GM18507 (cell line): ENCODE measurements around the gene LRRC8D.

Experiments used
- DNase-seq: peaks from one replicate; pipeline ENCODE4 v3.0.0; 2011; ENCODE audit warnings: low read depth; ENCODE audit not compliant: insufficient read length; ENCODE audit errors: extremely low spot score
- FAIRE-seq: peaks from 2 replicates; lab custom pipeline; 2011; peaks lifted over from hg19 to GRCh38; lab: Jason Lieb, UNC

LRRC8D gene

GRCh38 chr1:89887713-89888112, 66.9 kb downstream of the LRRC8D start:
- FAIRE-seq (no peak), DNase-seq (no peak)

GRCh38 chr1:89888480-89889322, 67.9 kb downstream of the LRRC8D start:
- DNase-seq (no peak), FAIRE-seq (no peak)

- DNase-seq: no peak
- no peak for FAIRE-seq
Observed at GRCh38 chr1:89889323-89889615, 68.4 kb downstream of the LRRC8D start.

- DNase-seq (no peak), FAIRE-seq (no peak)
Observed at GRCh38 chr1:89890085-89890752, 69.4 kb downstream of the LRRC8D start.

GRCh38 chr1:89892816-89893215, 72.0 kb downstream of the LRRC8D start:
- FAIRE-seq: no peak
- DNase-seq: no peak

- DNase-seq (no peak), FAIRE-seq (no peak)
Observed at GRCh38 chr1:89894210-89895201, 73.7 kb downstream of the LRRC8D start.

GRCh38 chr1:89896105-89896942, 75.5 kb downstream of the LRRC8D start:
- DNase-seq (no peak), FAIRE-seq (no peak)

- FAIRE-seq: no peak
- DNase-seq: no peak
Observed at GRCh38 chr1:89897347-89898133, 76.7 kb downstream of the LRRC8D start.

GRCh38 chr1:89898150-89898549, 77.3 kb downstream of the LRRC8D start:
- FAIRE-seq: no peak
- no peak for DNase-seq

- FAIRE-seq (no peak), DNase-seq (no peak)
Observed at GRCh38 chr1:89898695-89899470, 78.1 kb downstream of the LRRC8D start.

GRCh38 chr1:89900323-89900722, 79.5 kb downstream of the LRRC8D start:
- FAIRE-seq: no peak
- DNase-seq: no peak

GRCh38 chr1:89900791-89901708, 80.2 kb downstream of the LRRC8D start:
- DNase-seq: no peak
- FAIRE-seq: no peak

- FAIRE-seq (no peak), DNase-seq (no peak)
Observed at GRCh38 chr1:89901957-89902669, 81.3 kb downstream of the LRRC8D start.

- no peak for FAIRE-seq
Observed at GRCh38 chr1:89903550-89903949, 82.7 kb downstream of the LRRC8D start.

GRCh38 chr1:89904219-89904980, 83.6 kb downstream of the LRRC8D start:
- FAIRE-seq: no peak
- DNase-seq: no peak

More at GRCh38 chr1:89903550-89903949, 82.7 kb downstream of the LRRC8D start:
- no peak for DNase-seq
